HG02938 (cell line): ENCODE results near the gene RNASEH2A.

Experiments used
- ATAC-seq: cut with Tn5 transposase; IDR thresholded peaks from one replicate; pipeline ENCODE4 v1.9.1; 2021; ENCODE audit warnings: mild to moderate bottlenecking, moderate library complexity; ENCODE audit not compliant: unreplicated experiment

Gene RNASEH2A

GRCh38 chr19:12782424-12783290 is 23.7 kb upstream of the RNASEH2A start:
- ATAC-seq = no peak

- no peak for ATAC-seq
Measured at GRCh38 chr19:12783291-12783848, 23.0 kb upstream of the RNASEH2A start.

DNA sequence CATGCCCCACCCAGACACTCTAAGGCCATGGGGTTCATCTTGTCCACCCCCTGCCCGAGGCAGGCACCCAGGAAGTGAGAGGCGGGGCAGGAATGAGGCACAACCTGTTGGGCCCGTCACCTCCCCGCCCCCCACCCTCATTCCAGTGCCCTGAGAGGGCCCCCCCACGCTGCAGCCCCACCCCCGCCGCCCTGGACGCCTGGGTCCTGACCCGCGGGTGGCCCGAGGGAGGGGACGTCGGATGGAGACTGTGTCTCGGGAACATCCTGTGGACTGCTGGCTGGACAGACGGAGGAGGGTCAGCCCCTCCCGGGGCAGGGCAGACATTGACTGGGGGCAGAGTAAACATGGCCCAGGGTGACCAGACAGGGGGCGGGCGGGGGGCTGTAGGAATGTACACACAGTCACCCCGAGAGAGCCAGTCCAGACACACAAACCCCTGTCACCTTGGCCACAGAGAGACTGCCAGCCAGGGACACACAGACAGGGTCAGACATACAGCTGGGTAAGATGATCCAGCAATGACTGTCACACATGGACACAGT is 22.5 kb upstream of the RNASEH2A start:
- no peak for ATAC-seq

DNA sequence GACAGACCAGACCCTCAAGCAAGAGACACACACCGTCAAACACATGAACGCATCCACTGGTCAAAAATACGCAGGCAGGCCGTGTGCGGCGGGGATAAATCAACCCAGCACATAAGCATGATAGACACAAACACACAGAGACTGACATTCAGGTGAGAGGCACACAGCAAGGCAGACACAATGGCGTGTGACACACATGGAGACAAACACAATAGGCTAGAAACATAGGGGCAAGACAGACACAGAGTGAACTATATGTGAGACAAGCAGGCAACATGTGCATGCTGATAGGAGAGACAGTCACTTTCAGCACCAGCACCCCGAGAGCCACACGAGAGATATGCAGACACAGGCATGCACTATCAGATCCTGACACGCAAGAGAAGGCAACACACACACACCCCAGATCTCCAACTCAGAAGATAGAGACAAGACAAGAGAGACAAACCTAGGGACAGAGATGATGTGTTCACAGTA is 22.0 kb upstream of the RNASEH2A start:
- no peak for ATAC-seq

GRCh38 chr19:12784871-12785430 is 21.4 kb upstream of the RNASEH2A start:
- no peak for ATAC-seq

DNA sequence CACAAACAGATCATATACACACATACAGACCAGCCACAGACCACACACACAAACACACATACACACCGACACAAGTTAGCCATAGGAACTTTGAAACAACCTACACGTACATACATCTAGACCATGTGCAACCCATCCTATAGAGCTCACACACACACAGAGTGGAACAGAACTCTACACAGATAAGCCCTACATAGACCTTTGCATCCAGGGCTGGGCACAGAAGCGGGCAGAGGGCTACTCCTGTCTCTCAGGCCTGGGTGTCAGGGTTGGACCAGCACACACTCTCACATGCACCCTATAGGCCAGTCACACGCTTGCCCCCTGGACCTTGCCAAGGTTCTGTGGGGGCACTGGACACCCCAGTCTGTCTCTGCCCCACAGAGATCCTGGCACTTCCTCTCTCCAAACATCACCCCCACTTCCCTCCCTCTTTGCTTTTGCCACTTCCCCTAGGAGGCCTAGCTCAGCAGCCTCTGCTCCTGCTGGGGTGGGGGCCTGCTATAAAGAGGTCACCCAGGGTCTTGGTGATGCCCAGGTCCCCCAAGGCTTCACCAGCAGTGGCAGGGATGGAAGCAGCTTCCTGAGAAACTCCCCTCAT is 20.9 kb upstream of the RNASEH2A start:
- ATAC-seq = no peak

DNA sequence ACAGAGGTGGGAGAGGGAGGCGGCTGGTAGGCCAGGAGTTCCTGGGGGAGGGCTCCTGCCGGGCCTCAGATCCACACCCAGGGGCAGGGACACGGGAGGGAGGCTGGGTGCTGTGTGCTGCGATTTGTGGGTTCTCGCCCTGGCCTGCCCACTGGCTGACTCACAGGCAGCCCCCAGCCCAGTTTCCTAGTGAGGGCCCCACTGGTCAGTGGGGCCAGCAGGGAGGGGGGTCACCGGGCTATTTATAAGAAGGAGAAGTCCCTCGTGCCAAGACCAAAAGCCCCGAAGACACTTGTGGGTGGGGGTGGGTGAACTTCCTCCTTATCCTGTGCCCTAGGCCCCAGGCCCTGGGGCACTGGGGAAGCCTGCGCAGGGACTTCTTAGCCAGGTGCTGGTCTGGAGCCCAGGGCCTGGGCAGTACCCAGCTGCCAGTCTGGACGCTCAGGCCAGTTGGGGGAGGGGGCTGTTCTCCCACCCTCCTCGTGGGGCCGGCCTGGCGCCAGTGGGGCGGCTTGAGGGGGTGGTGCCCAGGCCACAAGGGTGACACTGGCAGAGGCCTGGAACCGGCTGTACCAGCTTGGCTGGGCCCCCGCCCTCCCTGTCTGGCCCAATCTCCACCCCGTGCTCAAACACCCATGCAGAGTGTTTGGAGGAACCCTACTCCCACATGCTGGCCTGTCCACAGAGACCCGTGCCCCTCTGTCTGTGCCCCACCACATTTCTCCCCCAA is 20.1 kb upstream of the RNASEH2A start:
- no peak for ATAC-seq

GRCh38 chr19:12786952-12787351 is 19.4 kb upstream of the RNASEH2A start:
- ATAC-seq = no peak

DNA sequence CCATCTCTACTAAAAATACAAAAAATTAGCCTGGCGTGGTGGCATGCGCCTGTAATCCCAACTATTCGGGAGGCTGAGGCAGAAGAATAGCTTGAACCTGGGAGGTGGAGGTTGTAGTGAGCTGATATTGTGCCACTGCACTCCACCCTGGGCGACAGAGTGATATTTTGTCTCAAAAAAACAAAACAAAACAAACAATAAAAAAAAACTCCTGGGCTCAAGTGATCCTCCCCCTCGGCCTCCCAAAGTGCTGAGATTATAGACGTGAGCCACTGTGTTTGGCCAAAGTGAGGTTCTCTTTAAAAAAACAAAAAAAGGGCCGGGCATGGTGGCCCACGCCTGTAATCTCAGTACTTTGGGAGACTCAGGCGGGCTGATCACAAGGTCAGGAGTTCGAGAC is 18.9 kb upstream of the RNASEH2A start:
- ATAC-seq = no peak

- ATAC-seq = no peak
Measured at GRCh38 chr19:12788042-12788681, 18.2 kb upstream of the RNASEH2A start.

- ATAC-seq = no peak
Measured at GRCh38 chr19:12788682-12789097, 17.7 kb upstream of the RNASEH2A start.

DNA sequence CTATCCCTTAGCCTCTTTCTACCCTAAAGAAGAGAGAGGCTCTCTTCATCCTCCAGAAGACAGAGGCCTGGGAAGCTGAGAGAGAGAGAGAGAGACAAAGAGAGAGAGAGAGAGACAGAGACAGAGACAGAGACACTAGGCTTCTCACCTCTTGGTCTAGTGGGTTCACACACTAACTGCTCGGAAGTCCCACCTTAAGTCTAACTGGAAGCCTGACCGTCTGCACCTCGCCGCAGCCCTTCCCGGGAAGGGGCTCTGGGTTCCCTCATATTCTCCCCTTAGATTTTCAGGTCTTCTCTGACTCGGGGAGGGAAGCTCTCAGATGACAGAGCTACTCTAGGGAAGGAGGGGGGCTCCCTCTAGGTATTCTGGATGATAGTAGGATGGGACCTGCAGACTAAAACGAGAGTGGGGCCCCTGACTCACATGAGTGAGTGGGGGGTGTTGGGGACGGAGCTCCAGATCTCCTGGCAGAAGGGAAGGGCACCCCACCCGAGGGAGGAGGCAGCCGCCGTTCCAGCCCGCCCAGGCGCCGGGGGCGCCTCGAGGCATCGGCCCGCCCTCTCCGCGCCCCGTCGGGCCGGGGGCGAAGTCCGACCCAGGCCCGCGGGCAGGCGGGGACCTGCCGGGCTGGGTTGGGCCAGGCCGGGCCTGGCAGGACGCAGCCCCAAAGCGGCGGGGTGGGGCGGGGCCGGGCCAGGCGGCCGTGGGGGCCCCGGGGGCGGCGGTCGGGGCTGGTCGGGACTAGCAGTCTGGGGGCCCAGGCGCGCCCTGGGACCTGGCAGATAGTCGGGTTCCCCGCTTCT is 17.1 kb upstream of the RNASEH2A start:
- ATAC-seq = no peak

DNA sequence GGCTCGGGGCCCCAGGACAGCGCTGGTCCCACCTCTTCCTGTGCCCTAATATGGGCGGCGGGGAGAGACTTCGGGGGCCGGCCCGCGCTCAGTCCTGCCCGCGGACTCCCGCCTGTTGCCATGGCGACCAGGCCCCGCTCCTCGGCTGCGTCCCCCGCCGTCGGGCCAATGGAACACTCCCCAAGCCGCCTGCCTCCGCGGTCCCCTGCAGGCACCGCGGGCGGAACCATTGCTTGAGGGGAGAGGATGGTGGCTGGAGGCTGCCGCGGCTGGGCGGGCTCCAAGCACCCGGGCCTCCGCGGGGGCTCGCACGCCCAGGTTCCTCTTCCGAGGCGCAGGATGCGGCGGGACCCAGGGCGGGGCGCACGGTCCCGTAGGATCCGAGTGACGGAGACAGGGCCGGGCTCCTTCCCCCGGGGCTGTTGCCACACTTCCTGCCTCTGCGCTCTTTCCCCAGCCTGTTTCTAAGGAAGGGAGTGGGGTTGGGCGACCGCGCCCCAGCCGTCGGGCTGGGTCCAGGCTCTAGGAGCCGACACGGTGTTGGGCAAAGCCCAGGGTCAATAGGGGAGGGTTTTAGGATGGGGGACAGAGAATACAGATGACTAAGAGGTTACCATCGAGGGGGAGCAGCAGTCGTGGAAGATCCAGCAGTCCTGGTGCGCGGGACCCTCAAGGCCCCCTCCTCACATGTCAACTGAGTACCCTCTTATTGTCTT is 16.3 kb upstream of the RNASEH2A start:
- peak; percentile 29 for ATAC-seq

DNA sequence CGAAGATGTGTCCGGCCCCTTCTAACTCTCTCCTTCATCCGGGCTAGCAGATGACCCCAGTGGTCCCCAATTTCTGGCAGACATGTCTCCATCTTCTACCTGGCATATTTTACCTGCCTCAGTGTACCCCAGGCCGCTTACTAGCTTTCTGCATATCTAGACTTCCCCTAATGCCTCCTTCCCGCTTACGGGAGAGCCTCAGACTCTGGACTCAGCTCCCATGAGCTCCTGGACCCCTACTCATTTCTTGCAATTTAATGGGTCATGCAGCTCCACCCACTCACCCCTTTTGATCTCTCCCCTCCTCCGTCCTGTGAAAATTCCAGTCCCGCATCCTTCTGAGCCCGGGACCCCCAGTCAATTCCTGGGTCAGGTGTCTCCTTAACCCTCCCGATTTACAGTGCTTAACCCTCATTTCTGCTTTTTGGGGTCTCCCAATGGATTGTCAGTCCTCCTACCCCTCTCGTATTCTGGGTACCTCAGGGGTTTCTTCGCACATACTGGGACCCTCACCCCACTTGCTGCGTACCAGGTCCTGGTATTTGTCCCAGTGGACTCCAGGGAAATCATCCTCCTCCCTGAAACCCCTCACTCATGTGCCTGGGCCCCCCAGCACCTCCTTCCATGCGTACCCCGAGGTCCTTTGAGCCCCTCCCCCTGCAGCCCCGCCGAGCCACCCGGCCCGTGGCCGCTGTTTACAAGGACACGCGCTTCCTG is 15.6 kb upstream of the RNASEH2A start:
- no peak for ATAC-seq

GRCh38 chr19:12791345-12792050 is 14.9 kb upstream of the RNASEH2A start, which contains the start of gene JUNB:
Gene JUNB (plus strand): TSS chr19:12791486. CDS start chr19:12791772, 286 bp downstream.
- ATAC-seq = peak; percentile 32

- ATAC-seq = no peak
Measured at GRCh38 chr19:12792051-12792852, 14.1 kb upstream of the RNASEH2A start.
